HG03439 (cell line): ENCODE results near the gene ACTA2.
A peak's percentile ranks its signal among the peaks of the same experiment; 100 is the strongest.

Experiments used
- ATAC-seq: cut with Tn5 transposase; IDR thresholded peaks from one replicate; pipeline ENCODE4 v1.9.1; 2021; ENCODE audit warnings: mild to moderate bottlenecking, moderate library complexity; ENCODE audit not compliant: unreplicated experiment

ACTA2 gene

DNA sequence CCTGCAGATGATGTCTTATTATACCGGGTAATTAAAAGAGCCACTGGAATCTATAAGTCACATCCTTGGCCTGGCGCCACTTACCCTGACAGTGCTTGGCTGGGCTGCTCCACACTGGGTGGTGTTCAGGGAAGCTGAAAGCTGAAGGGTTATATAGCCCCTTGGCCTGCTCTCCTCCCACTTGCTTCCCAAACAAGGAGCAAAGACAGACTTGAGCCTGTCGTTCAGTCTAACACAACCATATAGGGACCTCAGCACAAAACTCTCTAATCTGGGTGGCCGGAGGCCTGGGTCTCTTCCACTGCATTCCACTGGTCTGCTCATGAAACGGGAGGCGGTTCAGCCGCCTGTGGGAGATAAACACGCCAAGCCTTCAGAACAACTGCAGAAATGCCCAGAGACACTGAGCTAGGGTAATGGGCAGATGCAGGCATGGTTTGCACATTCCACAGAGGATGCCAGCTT lies at the start of gene ACTA2:
ACTA2 (minus strand) TSS at position 127 of the 465 bp plus-strand sequence. CDS start 3,843 bp downstream, outside the sequence.
- ATAC-seq: no peak

DNA sequence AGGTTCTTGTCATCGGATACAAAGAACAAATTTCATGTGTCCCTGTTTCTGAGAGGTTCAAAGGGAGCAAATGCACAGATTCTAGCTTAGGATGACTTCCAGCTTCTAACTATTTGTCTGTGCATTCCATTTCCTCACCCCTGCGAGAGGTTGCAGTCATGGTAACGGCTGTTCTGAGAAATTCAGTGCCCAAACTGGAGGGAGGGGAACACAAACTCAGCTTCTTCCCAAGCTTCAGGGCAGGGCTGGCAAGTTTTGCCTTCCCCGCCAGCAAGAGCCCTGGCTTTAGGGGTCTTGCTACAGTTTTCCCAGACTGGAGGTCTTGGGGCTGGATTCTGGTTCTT lies 49.1 kb upstream of the ACTA2 start:
- no peak for ATAC-seq

DNA sequence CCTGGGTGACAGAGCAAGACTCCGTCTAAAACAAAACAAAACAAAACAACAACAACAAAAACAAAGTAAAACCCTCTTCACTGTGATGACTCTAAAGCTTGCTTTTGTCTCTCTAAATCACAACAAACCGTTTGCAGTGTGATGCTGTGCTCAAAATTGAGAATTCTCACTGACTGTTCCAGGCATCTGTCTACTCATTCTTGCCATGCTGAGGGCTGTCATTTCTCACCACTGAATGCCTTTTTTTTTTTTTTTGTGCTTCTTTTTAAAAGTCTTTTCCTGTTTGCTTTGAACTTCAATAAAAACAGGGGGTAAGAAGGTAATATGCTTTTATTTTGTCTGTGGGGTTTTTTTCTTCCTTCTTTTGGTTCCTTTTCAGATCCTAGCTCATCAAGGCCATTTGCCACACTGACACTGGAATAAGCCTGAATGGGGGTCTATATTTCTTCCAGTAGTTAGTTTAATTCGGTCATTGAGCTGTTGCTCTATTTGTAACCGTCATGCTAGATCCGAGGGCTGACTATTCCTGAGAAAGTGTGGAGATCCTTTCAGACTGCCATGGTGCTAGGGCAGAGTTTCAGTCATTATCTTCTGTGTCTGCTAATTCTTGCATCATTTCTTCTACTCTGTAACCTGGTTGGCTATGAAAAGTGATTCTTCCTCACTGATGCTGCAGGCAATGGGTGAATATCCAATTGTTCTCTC lies 48.6 kb upstream of the ACTA2 start:
- ATAC-seq: no peak

DNA sequence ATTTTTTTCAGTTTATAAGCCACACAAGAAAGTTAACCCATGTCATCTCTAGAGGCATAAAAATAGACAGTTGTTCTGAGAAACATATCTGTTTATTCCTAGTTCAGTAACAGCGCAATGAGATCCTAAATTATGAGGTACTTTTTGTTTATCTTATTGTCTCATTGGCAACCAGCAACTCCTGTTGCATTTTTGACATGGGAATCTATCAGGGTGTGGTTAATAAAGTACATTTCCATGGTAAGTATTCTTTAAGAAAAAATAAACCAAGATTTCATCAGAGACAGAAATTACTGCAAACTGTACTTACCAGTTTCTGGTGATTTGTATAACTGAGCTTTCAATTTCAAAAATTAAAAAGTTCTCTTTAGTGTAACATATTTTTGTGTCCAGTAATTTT lies 47.1 kb upstream of the ACTA2 start:
- ATAC-seq: no peak

DNA sequence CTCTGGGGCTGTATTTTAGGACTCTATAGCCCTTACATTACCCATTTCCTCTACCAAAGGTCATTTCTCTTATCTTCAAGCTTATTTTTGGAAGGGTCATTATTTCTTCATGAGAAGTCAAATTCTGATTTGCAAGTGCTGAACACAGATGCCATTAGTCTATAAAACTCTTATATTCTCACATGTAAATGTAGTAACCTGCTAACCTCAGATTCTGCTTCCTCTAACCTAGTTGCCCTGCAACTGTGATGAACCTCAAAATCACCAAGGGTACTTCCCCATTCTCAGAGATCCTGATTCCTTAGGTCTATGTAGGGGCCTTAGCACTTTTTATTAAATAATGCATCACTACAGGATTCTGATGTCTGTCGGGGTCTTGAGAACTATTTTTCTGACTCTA lies 44.4 kb upstream of the ACTA2 start:
- ATAC-seq: peak; percentile 34

DNA sequence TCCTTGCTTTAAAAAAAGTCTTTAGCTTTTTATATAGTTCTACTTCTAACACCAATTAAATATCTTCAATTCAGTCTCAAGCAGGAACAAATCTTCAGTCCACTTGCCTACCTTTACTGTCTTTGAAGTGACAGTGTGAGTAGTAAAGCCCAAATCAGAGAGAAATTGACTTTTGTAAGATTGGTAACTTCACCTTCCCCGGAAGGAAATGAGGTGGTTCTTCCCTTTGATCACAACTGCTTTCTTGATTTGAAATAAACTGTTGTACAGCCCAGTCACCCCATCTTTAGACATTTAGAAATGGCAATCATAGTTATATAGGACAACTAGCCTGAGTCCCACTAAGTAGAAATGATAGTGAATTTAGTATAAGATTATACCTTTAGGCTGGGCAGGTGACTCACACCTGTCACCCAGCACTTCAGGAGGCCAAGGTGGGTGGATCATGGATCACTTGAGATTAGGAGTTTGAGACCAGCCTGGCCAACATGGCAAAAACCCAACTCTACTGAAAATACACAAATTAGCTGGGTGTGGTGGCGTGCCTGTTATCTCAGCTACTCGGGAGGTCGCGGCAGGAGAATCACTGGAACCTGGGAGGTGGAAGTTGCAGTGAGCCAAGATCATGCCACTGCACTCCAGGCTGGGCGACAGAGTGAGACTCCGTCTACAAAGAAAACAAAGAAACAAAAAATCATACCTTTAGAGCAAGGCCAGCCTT lies 42.7 kb upstream of the ACTA2 start:
- ATAC-seq: no peak

DNA sequence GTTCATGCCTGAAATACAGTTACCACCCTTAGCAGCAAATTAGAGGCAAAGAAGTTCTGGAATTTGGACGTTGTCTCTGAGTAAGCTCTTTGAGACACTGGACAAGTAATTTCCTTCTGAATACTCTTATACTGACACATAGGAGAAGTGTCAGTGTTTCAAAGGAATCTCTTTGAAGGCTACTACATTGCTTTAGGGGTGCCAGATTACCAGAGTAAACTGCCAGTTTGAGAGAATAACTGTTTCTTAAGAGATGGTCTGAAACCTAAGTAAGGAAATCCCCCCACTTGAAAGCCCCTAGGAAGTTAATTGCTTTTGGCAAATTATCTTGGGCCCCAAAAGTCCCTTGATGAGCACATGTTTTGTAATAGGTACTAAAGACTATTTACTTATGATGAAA lies 41.4 kb upstream of the ACTA2 start:
- no peak for ATAC-seq

DNA sequence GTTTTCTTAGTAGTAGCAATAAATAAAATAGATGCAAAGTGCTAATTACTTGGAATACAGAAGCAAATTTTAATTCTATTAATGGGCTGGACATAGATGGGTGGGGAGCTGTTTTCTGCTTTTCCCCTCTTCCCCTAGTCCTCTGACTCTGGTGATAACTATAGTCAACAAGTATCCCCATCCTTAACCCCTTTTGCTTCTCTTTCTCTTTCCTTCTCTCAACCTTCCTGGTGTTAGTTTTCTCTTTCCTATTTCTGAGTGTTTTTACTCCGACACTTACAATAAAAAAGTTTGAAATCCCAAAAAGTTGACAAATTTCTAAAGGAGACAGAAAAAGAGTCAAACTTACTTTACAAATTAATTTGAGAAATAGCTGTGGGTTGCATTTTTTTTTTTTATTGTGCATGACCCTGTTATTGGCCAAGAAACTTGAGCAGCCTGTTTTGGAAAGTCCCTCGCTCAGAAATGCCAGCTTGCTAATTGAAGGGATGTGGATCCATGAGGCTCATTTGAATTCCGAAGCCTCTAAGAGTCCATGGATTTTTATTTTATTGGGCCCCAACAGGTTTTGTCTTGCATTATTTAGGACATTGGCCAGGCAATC lies 40.5 kb upstream of the ACTA2 start:
- ATAC-seq: no peak

DNA sequence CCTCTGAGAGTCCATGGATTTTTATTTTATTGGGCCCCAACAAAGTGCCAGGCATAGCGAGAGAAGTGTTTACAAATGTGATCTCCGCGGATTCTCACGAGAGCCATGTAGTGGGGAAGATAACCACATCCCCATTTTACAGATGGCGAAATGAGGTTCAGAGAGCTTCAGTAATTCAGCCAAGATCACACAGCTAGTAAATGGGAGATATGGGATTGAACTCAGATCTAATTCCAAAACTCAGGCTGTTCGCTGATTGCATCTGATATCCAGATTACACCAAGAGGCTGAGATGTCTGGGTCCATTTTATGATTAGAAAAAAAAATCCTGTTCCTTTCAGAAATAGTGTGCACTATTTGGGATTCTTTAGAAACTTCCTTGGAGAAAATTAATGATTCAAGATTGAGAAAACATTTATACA lies 39.3 kb upstream of the ACTA2 start:
- ATAC-seq: no peak

DNA sequence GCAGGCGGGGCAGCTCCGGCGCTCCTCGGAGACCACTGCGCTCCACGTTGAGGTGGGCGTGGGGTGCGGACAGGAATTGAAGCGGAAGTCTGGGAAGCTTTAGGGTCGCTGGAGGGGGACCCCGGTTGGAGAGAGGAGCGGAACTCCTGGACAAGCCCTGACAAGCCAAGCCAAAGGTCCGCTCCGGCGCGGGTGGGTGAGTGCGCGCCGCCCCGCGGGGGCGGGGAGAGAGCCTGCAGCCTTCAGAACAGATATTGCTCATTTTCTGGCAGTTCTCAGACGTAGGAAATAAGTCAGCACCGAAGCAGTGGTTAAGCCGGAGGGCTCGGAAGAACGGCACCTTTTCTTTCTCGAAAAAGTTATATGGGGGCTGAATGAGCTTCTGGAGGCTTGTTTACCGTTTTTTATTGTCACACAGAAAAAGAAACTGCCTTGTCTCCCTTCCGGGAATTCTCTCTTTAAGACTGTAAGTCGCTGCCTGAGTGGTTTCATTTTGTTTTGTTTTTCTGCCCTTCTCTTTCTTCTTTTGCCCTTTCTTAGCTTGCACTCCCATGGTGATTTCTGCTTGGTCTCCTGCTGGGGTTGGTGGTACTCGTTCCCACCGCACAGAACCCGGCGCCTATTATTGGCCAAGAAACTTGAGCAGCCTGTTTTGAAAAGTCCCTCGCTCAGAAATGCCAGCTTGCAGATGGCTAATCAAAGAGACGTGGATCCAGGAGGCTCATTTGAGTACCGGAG lies 38.8 kb upstream of the ACTA2 start:
- peak; percentile 29 for ATAC-seq

DNA sequence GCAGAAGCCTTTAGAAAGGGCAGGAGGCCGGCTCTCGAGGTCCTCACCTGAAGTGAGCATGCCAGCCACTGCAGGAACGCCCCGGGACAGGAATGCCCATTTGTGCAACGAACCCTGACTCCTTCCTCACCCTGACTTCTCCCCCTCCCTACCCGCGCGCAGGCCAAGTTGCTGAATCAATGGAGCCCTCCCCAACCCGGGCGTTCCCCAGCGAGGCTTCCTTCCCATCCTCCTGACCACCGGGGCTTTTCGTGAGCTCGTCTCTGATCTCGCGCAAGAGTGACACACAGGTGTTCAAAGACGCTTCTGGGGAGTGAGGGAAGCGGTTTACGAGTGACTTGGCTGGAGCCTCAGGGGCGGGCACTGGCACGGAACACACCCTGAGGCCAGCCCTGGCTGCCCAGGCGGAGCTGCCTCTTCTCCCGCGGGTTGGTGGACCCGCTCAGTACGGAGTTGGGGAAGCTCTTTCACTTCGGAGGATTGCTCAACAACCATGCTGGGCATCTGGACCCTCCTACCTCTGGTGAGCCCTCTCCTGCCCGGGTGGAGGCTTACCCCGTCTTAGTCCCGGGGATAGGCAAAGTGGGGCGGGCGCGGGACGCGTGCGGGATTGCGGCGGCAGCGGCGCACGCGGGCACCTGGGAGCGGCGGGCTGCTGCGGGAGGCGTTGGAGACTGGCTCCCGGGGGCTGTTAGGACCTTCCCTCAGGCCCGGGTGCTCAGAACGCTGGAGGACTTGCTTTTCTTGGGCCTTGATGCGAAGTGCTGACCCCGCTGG lies 38.0 kb upstream of the ACTA2 start, which contains the start of gene FAS:
FAS (plus strand) TSS at position 415 of the 777 bp plus-strand sequence; CDS start at position 494, 79 bp downstream.
- peak; percentile 54 for ATAC-seq

DNA sequence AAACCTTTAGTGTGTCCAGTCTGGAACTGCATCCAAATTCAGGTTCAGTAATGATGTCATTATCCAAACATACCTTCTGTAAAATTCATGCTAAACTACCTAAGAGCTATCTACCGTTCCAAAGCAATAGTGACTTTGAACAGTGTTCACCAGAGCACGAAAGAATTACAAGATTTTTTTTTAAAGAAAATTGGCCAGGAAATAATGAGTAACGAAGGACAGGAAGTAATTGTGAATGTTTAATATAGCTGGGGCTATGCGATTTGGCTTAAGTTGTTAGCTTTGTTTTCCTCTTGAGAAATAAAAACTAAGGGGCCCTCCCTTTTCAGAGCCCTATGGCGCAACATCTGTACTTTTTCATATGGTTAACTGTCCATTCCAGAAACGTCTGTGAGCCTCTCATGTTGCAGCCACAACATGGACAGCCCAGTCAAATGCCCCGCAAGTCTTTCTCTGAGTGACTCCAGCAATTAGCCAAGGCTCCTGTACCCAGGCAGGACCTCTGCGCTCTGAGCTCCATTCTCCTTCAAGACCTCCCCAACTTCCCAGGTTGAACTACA lies 37.3 kb upstream of the ACTA2 start:
- peak; percentile 3 for ATAC-seq

DNA sequence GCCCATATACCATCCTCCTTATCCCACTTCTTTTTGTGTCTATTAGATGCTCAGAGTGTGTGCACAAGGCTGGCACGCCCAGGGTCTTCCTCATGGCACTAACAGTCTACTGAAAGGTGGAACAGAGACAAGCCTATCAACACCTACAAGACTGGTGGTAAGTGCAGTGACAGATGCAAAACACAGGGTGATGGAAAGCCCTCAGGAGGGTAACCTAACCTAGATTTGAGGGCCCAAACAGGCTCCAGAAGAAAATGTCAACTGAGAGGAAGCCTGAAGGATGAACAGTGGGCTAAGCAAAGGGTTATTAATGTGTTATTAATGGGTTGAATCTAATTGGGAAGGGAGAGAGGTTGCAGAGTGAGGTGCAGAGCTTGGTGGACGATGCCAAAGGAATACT lies 36.9 kb upstream of the ACTA2 start:
- ATAC-seq: no peak

DNA sequence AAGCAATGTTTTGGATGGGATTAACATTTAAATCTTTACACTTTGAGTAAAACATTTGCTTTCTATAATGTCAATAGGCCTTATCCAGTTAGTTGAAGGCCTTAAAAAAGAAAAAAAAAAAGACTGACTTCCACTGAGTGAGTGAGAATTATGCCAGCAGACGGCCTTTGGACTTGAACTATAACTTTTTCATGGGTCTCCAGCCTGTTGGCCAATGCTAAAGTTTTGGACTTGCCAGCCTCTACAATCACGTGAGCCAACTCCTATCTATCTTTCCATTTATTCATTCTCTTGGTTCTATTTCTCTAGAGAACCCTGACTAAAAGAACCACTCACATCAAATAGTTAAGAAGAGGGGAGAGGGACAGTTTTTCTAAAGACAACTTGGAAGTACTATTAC lies 35.3 kb upstream of the ACTA2 start:
- ATAC-seq: no peak

DNA sequence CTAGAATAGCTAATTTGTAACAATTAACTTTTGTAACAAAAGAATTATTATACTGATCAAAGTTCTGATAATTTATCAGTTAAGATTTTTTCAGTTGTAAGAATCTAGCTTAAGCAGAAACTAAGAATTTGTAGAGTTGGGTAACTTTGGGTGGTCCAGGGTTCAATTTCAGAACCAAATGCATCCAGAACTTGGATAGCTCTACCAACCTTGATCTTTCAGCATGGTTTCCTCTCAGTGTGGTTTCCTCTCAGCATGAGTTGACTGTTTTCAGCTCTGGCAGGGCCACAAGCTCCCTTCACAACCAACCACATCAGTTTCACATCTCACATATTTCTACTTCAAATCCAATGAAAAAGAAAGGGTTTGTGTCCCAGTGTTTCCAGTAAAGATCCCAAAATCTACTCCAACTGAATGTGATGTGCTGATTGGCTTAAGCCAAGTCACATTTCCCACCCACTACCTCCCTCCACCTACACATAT lies 34.7 kb upstream of the ACTA2 start:
- no peak for ATAC-seq

DNA sequence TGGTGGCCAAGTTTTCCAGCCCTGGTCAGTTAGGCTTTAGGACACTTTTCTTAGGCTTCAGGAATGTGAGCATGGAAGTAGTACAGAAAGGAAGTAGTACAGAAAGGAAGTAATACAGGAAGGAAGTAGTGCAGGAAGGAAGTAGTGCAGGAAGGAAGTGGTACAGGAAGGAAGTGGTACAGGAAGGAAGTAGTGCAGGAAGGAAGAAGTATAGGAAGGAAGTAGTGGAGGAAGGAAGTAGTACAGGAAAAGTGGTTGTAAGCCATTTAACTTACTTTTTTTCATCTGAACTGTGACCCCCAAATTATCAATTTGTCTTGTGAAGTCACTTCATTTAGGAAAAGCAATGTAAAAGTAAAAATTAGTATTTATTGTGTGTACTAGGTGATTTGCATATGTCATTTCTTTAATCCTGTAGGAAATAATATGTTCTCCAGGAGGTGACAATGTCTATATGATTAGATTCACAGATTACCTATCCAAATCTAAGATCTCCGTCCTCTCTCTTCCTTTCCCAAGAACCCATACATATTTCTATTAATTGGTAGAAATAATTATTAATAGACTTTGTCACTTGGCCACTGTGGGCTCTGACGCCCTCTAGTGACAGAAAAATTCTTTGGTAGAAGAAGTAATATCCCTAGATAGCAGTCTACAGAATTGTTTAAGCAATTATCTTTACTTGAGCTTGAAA lies 34.1 kb upstream of the ACTA2 start:
- no peak for ATAC-seq

DNA sequence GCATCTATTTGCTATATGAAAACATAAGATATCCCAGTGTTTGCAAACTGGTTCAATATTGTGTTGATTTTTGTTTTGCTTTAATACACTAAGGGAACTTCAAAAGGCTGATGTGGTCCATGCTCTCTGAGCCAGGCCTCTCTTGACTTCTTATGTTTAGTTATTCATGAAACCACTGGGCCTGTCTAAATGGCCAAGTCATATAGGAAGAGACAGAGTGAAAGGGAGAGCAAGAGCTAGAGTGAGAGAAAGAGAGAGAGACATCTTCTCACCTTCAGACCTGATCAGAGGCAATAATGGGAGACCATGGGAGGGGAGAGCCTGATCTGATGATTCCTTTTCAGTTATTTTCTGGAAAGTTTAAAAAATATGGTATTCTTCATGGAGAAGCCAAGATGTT lies 32.0 kb upstream of the ACTA2 start:
- ATAC-seq: no peak

DNA sequence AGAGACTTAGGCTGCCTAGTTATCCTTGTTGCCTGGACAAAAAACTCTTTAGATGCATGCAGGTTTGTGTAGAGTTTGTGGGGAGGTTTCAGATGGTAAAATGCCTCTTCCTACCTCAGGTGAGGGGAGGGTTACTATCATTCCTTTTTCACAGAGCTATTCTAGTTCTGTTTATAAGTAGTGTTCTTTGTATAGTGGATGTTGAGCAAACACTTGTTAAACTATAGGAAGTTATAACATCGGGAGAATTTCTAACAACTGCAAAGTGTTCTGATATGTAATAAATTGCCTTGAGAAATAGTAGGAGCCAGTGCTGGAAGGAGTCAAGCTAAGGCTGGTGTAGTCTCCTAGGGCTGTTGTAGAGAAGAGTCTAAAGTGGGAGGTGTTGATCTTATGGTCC lies 31.4 kb upstream of the ACTA2 start:
- no peak for ATAC-seq

DNA sequence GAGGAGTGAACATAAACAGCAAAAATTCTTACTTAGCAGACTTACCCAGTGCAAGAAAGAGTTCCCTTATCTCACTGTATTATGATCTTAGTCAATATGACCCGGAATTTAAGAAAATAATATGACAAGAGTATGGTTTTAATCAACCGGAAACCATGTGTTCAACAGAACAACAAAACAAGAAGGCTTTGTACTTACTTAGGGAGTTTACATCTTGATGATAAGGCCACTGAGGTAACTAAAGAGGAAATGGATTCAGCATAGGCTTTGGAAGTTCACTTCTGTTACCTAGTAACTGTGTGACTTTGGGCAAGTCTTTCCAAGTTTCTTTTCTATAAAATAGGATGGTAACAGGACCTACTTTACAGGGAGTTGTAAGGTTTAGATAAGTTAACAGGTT lies 30.6 kb upstream of the ACTA2 start:
- ATAC-seq: no peak
